Measurements from ENCODE around the gene DAB2.

Gene DAB2

GRCh38 chr5:39426746-39427105 is 1.9 kb upstream of the DAB2 start:
- TF ChIP-seq CTCF (IDR thresholded peaks at IDR 0.05; ENCODE audit: control insufficient read depth, insufficient read depth, low read depth, low read length, missing control alignments): no peak
- H3K4me3 ChIP-seq (ENCODE audit: control insufficient read depth, low read depth, low read length): no peak overlapping the region
- DNase-seq (ENCODE audit: low read depth): no peak

- H3K4me3 ChIP-seq (ENCODE audit: control insufficient read depth, low read depth, low read length): no peak overlapping the region; the same call in 1 of the 2 replicates
- no peak for TF ChIP-seq CTCF (IDR thresholded peaks at IDR 0.05; ENCODE audit: control insufficient read depth, insufficient read depth, low read depth, low read length, missing control alignments)
- DNase-seq (ENCODE audit: low read depth): no peak
Observed at GRCh38 chr5:39426051-39426745, 1.4 kb upstream of the DAB2 start.

GRCh38 chr5:39423331-39423751 is 1.4 kb downstream of the DAB2 start:
- TF ChIP-seq CTCF (IDR thresholded peaks at IDR 0.05; ENCODE audit: control insufficient read depth, insufficient read depth, low read depth, low read length, missing control alignments): no peak
- DNase-seq (ENCODE audit: low read depth): no peak
- H3K4me3 ChIP-seq (ENCODE audit: control insufficient read depth, low read depth, low read length): peak overlapping the region; percentile 95

- peak overlapping the region; percentile 95 for H3K4me3 ChIP-seq (ENCODE audit: control insufficient read depth, low read depth, low read length)
- no peak for TF ChIP-seq CTCF (IDR thresholded peaks at IDR 0.05; ENCODE audit: control insufficient read depth, insufficient read depth, low read depth, low read length, missing control alignments)
- no peak for DNase-seq (ENCODE audit: low read depth)
Observed at GRCh38 chr5:39422728-39423285, 2.0 kb downstream of the DAB2 start.

- no peak for TF ChIP-seq CTCF (IDR thresholded peaks at IDR 0.05; ENCODE audit: control insufficient read depth, insufficient read depth, low read depth, low read length, missing control alignments)
- peak overlapping the region; percentile 95 for H3K4me3 ChIP-seq (ENCODE audit: control insufficient read depth, low read depth, low read length)
- DNase-seq (ENCODE audit: low read depth): no peak
Observed at GRCh38 chr5:39422036-39422606, 2.7 kb downstream of the DAB2 start.

GRCh38 chr5:39420482-39421145 is 4.2 kb downstream of the DAB2 start:
- TF ChIP-seq CTCF (IDR thresholded peaks at IDR 0.05; ENCODE audit: control insufficient read depth, insufficient read depth, low read depth, low read length, missing control alignments): no peak
- H3K4me3 ChIP-seq (ENCODE audit: control insufficient read depth, low read depth, low read length): peak overlapping the region; percentile 95
- DNase-seq (ENCODE audit: low read depth): peak; percentile 57

Measured in AG09309 (cell line).